ENCODE data around the gene TACR3.
"Not testable (repeated sequence)": the region's sequence is repeated elsewhere in the genome, so short reads cannot be mapped to it uniquely, and the experiment has no call there.

Gene TACR3

GRCh38 chr4:103719830-103720207 lies at the start of gene TACR3:
Gene TACR3 (minus strand): TSS chr4:103719985. CDS start chr4:103719675, 310 bp downstream.
- no peak for DNase-seq (ENCODE audit: low read depth in 2 of 2)

- DNase-seq (ENCODE audit: low read depth in 2 of 2), result no peak
Observed at GRCh38 chr4:103757631-103758030, 37.8 kb upstream of the TACR3 start.

GRCh38 chr4:103756741-103757140 lies 37.0 kb upstream of the TACR3 start:
- no peak for DNase-seq (ENCODE audit: low read depth in 2 of 2)

- DNase-seq (ENCODE audit: low read depth in 2 of 2), result no peak
Observed at GRCh38 chr4:103754844-103755243, 35.1 kb upstream of the TACR3 start.

GRCh38 chr4:103753868-103754653 lies 34.3 kb upstream of the TACR3 start:
- no peak for DNase-seq (ENCODE audit: low read depth in 2 of 2)

- not testable (repeated sequence) for DNase-seq (ENCODE audit: low read depth in 2 of 2)
Observed at GRCh38 chr4:103723150-103723549, 3.4 kb upstream of the TACR3 start.

- no peak for DNase-seq (ENCODE audit: low read depth in 2 of 2)
Observed at GRCh38 chr4:103721251-103721650, 1.5 kb upstream of the TACR3 start.

GRCh38 chr4:103720661-103721060 lies 876 bp upstream of the TACR3 start:
- no peak for DNase-seq (ENCODE audit: low read depth in 2 of 2)

GRCh38 chr4:103719105-103719829 lies 518 bp downstream of the TACR3 start:
- no peak for DNase-seq (ENCODE audit: low read depth in 2 of 2)

- no peak for DNase-seq (ENCODE audit: low read depth in 2 of 2)
Observed at GRCh38 chr4:103692615-103693014, 27.2 kb downstream of the TACR3 start.

GRCh38 chr4:103673983-103674382 lies 45.8 kb downstream of the TACR3 start:
- no peak for DNase-seq (ENCODE audit: low read depth in 2 of 2)

- DNase-seq (ENCODE audit: low read depth in 2 of 2), result not testable (repeated sequence)
Observed at GRCh38 chr4:103666764-103667163, 53.0 kb downstream of the TACR3 start.

- DNase-seq (ENCODE audit: low read depth in 2 of 2), result no peak
Observed at GRCh38 chr4:103664436-103665075, 55.2 kb downstream of the TACR3 start.

GRCh38 chr4:103648541-103648940 lies 71.2 kb downstream of the TACR3 start:
- no peak for DNase-seq (ENCODE audit: low read depth in 2 of 2)

- DNase-seq (ENCODE audit: low read depth in 2 of 2), result no peak
Observed at GRCh38 chr4:103645991-103646390, 73.8 kb downstream of the TACR3 start.

GRCh38 chr4:103634236-103634635 lies 85.5 kb downstream of the TACR3 start:
- no peak for DNase-seq (ENCODE audit: low read depth in 2 of 2)

- DNase-seq (ENCODE audit: low read depth in 2 of 2), result no peak
Observed at GRCh38 chr4:103626296-103626695, 93.5 kb downstream of the TACR3 start.

GRCh38 chr4:103591841-103592240 lies 127.9 kb downstream of the TACR3 start:
- DNase-seq (ENCODE audit: low read depth in 2 of 2), result no peak

GRCh38 chr4:103567591-103567990 lies 152.2 kb downstream of the TACR3 start:
- DNase-seq (ENCODE audit: low read depth in 2 of 2), result no peak

GRCh38 chr4:103559178-103559577 lies 160.6 kb downstream of the TACR3 start:
- not testable (repeated sequence) for DNase-seq (ENCODE audit: low read depth in 2 of 2)
